Suprapubic skin (tissue), 4 donors: Measurements from ENCODE around the gene TSHZ2. TPM values are rescaled to one million over a fixed set of nuclear protein-coding genes. Genes with fewer than 3 reads are reported as not detected.

ENCODE experiments used
- DNase-seq, 2 donors: peaks; one replicate each; pipeline ENCODE4 v3.0.0-alpha.2; 2019; ENCODE audit warnings: low spot score in 2 of 2
- H3K27ac ChIP-seq: fragments of 200-600 bp; sonication (generic); one replicate; pipeline ENCODE4 v1.5.1; 2019
- H3K27me3 ChIP-seq: fragments of 200-600 bp; sonication (generic); one replicate; pipeline ENCODE4 v1.5.1; 2019
- H3K36me3 ChIP-seq: fragments of 200-600 bp; sonication (generic); one replicate; pipeline ENCODE4 v1.5.1; 2019
- H3K4me1 ChIP-seq: fragments of 200-600 bp; sonication (generic); one replicate; pipeline ENCODE4 v1.5.1; 2019
- H3K4me3 ChIP-seq: fragments of 200-600 bp; sonication (generic); one replicate; pipeline ENCODE4 v1.5.1; 2019; ENCODE audit warnings: mild to moderate bottlenecking
- H3K9me3 ChIP-seq: fragments of 200-600 bp; sonication (generic); one replicate; pipeline ENCODE4 v1.5.1; 2019
- EP300 ChIP-seq: sonication (generic); formaldehyde crosslinking; IDR thresholded peaks from one replicate; pipeline ENCODE4 v1.6.1; 2017; ENCODE audit warnings: antibody characterized with exemption
- POLR2A ChIP-seq, 2 donors: fragments of 450-650 bp; IDR thresholded peaks; one replicate each; pipeline ENCODE4 v1.6.1; 2017; ENCODE audit warnings: antibody characterized with exemption in 2 of 2, mild to moderate bottlenecking in 2 of 2, moderate library complexity in 2 of 2
- POLR2AphosphoS5 ChIP-seq, 3 donors: sonication (generic); formaldehyde crosslinking; IDR thresholded peaks; one replicate each; pipeline ENCODE4 v1.6.1; 2017; ENCODE audit warnings: antibody characterized with exemption in 3 of 3
- WGBS: methylation state at CpG from one replicate; pipeline ENCODE4 v1.1.5; 2018; 5-methylcytosine and 5-hydroxymethylcytosine counted together
- total RNA-seq, 4 donors: library from RNA; depleted of rRNA; stranded (reverse); fragments of >200 nt; gene quantifications; one replicate each; pipeline ENCODE4 v1.1.0, GENCODE V29; 2016
- TF ChIP-seq, protein P1 (sequence below), 2 donors: fragments of 200-600 bp in 1 of 2; fragments of 450-650 bp in 1 of 2; sonication (generic) in 1 of 2; IDR thresholded peaks; one replicate each; pipeline ENCODE4 v1.5.1; 2016 to 2019; ENCODE audit warnings: antibody characterized with exemption in 2 of 2, mild to moderate bottlenecking in 1 of 2, moderate library complexity in 1 of 2

TSHZ2 gene
- total RNA-seq, 4 donors from 2014 or later, result 10.2 to 24.7 (median 19.2) TPM

DNA sequence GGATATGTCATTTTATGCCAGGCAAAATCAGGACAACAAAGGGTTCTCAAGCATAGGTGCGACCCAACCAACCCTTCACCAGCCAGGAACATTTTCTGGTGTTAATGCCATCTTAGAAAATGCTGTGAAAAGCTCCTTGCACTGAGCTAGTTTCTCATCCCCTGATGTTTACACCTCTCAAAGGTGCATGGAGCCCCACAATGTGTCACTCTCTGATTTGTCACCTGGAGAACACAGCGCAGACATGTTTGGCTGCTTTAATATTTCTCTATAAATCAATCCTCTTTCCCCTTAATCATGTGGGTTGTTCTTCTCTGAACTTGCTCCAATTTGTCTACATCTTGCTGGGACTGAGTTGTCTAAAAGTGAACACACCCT, 244.3 kb downstream of the TSHZ2 start:
- TF ChIP-seq, protein P1, sequence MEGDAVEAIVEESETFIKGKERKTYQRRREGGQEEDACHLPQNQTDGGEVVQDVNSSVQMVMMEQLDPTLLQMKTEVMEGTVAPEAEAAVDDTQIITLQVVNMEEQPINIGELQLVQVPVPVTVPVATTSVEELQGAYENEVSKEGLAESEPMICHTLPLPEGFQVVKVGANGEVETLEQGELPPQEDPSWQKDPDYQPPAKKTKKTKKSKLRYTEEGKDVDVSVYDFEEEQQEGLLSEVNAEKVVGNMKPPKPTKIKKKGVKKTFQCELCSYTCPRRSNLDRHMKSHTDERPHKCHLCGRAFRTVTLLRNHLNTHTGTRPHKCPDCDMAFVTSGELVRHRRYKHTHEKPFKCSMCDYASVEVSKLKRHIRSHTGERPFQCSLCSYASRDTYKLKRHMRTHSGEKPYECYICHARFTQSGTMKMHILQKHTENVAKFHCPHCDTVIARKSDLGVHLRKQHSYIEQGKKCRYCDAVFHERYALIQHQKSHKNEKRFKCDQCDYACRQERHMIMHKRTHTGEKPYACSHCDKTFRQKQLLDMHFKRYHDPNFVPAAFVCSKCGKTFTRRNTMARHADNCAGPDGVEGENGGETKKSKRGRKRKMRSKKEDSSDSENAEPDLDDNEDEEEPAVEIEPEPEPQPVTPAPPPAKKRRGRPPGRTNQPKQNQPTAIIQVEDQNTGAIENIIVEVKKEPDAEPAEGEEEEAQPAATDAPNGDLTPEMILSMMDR (IDR thresholded peaks at IDR 0.05), result no peak
- TF ChIP-seq EP300, result no peak
- TF ChIP-seq POLR2AphosphoS5 (IDR thresholded peaks at IDR 0.05), result no peak
- H3K27ac ChIP-seq, result no peak overlapping the region
- H3K4me3 ChIP-seq, result peak overlapping the region; percentile 39
- H3K27me3 ChIP-seq, result no peaks in the 10 kb centered on the region
- no peaks in the 10 kb centered on the region for H3K9me3 ChIP-seq
- no peaks in the 10 kb centered on the region for H3K36me3 ChIP-seq
- 53% methylated on average over 2 of the region's 2 CpGs for WGBS
- H3K4me1 ChIP-seq, result peaks cover 15% of the 10 kb centered on the region
- DNase-seq, result no peak

DNA sequence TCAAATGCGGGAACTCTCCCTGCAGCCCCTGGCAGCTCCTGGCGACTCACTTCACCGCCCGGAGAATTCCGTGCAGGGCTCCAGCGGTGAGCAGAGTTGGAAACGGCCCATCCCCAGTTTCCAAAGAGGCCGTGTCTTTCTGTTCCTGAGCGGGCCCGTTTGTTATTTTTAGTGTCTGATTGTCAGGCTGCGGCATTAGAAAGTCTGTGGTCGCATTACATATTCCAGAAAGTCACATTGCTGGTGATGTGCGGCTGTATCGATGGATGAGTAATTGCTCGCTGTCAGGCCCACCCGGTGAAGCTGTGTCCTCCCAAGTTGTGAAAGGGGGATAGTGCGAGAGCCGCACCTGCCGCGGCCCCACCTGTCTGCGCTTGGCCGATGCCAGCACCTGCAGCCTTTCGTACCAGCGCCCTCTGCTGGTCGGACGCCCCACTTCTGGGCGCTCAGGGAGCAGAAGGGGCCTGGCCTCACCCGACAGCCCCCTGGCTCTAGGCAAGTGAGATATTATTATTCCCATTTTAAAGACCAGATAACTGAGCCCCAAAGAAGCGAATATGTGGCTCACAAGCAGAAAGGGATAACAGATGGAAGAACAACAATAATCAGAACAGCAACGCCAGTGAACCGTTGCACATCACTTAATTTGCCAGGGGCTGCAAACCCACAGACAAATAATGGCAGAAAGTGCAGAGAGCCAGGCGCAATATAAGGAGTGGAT, 244.9 kb downstream of the TSHZ2 start:
- Histone ChIP-seq H3K9me3 (no peaks in the 10 kb centered on the region), H3K27me3 (no peaks in the 10 kb centered on the region), H3K4me1 (peaks cover 15% of the 10 kb centered on the region), H3K4me3 (peak overlapping the region; percentile 39), H3K36me3 (no peaks in the 10 kb centered on the region), H3K27ac (no peak overlapping the region)
- WGBS, result 12% methylated on average over 30 of the region's 32 CpGs
- peak; percentile 72 to 77 for DNase-seq
- TF ChIP-seq EP300, result no peak
- TF ChIP-seq POLR2A (IDR thresholded peaks at IDR 0.05), result no peak
- TF ChIP-seq POLR2AphosphoS5 (IDR thresholded peaks at IDR 0.05), result no peak
- TF ChIP-seq, protein P1 (IDR thresholded peaks at IDR 0.05), result peak; percentile 61 to 86

DNA sequence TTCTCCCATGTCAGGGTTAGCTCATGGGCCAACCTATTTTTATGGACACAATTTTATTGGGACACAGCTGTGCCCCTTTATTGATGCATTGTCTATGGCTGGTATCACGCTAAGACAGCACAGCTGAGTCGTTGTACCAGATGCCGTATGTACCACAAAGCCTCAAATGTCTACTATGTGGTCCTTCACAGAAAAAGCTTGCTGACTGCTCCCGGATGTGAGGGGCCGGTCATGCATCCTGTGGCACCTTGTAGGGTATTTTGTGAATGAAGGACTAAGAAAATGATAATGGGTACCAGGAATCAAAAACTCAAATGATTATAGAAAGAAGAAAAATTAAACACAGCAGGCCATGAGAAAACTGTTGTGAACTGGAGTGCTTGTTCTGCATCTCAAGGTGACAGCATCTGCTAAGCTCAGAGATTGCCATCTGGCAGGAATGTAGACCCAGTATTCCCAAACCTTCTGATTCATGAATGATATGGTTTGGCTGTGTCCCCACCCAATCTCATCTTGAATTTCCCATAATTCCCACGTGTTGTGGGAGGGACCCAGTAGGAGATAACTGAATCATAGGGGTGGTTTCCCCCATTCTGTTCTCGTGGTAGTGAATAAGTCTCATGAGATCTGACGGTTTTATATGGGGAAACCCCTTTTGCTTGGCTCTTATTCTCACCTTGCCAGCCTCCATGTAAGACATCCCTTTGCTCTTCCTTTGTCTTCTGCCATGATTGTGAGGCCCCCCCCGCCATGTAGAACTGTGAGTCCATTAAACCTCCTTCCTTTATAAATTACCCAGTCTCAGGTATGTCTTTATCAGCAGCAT, 248.5 kb downstream of the TSHZ2 start:
- no peak for DNase-seq
- TF ChIP-seq EP300 (no peak), POLR2AphosphoS5 (IDR thresholded peaks at IDR 0.05) (no peak), POLR2A (IDR thresholded peaks at IDR 0.05) (no peak)
- TF ChIP-seq, protein P1 (IDR thresholded peaks at IDR 0.05), result no peak
- Histone ChIP-seq H3K36me3 (no peaks in the 10 kb centered on the region), H3K27ac (no peak overlapping the region), H3K4me3 (no peak overlapping the region), H3K9me3 (no peaks in the 10 kb centered on the region), H3K4me1 (peaks cover 11% of the 10 kb centered on the region), H3K27me3 (no peaks in the 10 kb centered on the region)
- WGBS, result 78% methylated on average over 9 of the region's 9 CpGs

DNA sequence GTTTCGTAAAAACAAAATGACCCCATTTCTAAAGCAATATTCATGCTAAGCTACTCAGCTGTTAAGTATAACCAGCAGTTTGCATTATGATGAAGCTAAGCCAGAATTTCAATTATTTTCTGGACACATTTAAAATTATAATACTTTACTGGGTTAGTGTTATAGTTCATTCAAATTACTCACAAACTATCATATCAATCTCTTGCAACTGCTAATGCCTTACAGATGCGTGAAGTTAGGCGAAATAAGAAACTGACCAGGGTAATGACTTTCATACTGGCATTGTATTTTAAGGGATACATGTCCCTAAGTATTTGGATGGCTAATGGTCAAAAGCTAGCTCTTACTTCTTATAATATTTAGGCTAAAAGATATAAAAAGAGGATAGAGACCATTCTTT, 249.6 kb downstream of the TSHZ2 start:
- H3K27ac ChIP-seq, result no peak overlapping the region
- no peaks in the 10 kb centered on the region for H3K36me3 ChIP-seq
- TF ChIP-seq POLR2AphosphoS5 (IDR thresholded peaks at IDR 0.05) (no peak), POLR2A (IDR thresholded peaks at IDR 0.05) (no peak), EP300 (no peak)
- TF ChIP-seq, protein P1 (IDR thresholded peaks at IDR 0.05), result no peak
- H3K27me3 ChIP-seq, result no peaks in the 10 kb centered on the region
- DNase-seq, result no peak
- WGBS, result 73% methylated on average over 3 of the region's 3 CpGs
- peaks cover 5% of the 10 kb centered on the region for H3K4me1 ChIP-seq
- H3K9me3 ChIP-seq, result no peaks in the 10 kb centered on the region
- no peak overlapping the region for H3K4me3 ChIP-seq

DNA sequence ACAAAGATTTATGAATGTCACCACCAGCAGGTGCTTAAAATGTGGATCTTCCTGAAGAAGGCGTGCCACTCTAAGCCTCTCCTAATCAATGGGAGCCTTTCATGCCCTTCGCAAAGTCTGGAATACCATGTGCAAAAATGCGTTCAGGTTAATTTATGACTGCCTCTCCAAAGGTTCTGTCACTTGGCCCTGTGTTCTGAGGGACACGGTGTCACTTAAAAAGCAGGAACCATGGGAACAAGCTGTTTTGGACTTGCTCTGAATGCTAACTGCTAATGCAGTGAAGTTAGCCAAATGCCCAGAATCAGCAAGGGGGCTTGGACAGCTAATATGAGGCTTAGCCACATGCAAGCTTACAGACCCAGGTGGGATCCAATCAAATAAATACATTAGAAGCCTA, 250.3 kb downstream of the TSHZ2 start:
- 82% methylated on average over 4 of the region's 4 CpGs for WGBS
- no peak overlapping the region for H3K4me3 ChIP-seq
- no peak overlapping the region for H3K27ac ChIP-seq
- no peaks in the 10 kb centered on the region for H3K9me3 ChIP-seq
- no peaks in the 10 kb centered on the region for H3K4me1 ChIP-seq
- no peak for TF ChIP-seq POLR2A (IDR thresholded peaks at IDR 0.05)
- no peak for TF ChIP-seq POLR2AphosphoS5 (IDR thresholded peaks at IDR 0.05)
- TF ChIP-seq, protein P1 (IDR thresholded peaks at IDR 0.05), result no peak
- no peak for TF ChIP-seq EP300
- no peak for DNase-seq
- H3K36me3 ChIP-seq, result no peaks in the 10 kb centered on the region
- no peaks in the 10 kb centered on the region for H3K27me3 ChIP-seq
